Measurements from ENCODE around the gene PCDHB8.

GRCh38 chr5:141196363-141196762 lies 18.8 kb downstream of the PCDHB8 start:
- TF ChIP-seq ESRRA (IDR thresholded peaks at IDR 0.05; ENCODE audit: low read length) (no peak), JUND (IDR thresholded peaks at IDR 0.05; ENCODE audit: low read depth, low read length) (no peak), EP300 (IDR thresholded peaks at IDR 0.05; ENCODE audit: borderline replicate concordance in 1 of 2, control insufficient read depth in 1 of 2, low read depth in 2 of 2, low read length in 2 of 2) (no peak), TBL1XR1 (IDR thresholded peaks at IDR 0.05; ENCODE audit: low read depth, low read length) (no peak), CTCF (IDR thresholded peaks at IDR 0.05 in 2 of 3, conservative IDR thresholded peaks at IDR 0.05 in 1 of 3; ENCODE audit: control insufficient read depth in 2 of 3, extremely low read depth in 1 of 3, insufficient read depth in 1 of 3, low read depth in 3 of 3, low read length in 3 of 3) (no peak), NFIC (IDR thresholded peaks at IDR 0.05; ENCODE audit: low read depth, low read length) (no peak), HDAC2 (IDR thresholded peaks at IDR 0.05) (no peak)

All from GM12878 (cell line).